HUES6 (cell line): Measurements from ENCODE around the gene SBK3.
"Not testable (repeated sequence)": the region's sequence is repeated elsewhere in the genome, so short reads cannot be mapped to it uniquely, and the experiment has no call there.

Source experiments
- H3K27ac ChIP-seq: 2 replicates; pipeline ENCODE4 v1.7.0; 2013; ENCODE audit warnings: low read depth, mild to moderate bottlenecking, low read length, inconsistent platforms
- H3K27me3 ChIP-seq: 2 replicates; pipeline ENCODE4 v1.6.1; 2013; ENCODE audit warnings: low read length; ENCODE audit not compliant: control insufficient read depth, insufficient read depth
- H3K36me3 ChIP-seq: 2 replicates; pipeline ENCODE4 v1.6.1; 2013; ENCODE audit warnings: low read length; ENCODE audit not compliant: control insufficient read depth, insufficient read depth
- H3K4me1 ChIP-seq: 2 replicates; pipeline ENCODE4 v1.6.1; 2013; ENCODE audit warnings: low read length; ENCODE audit not compliant: control insufficient read depth, insufficient read depth
- H3K4me3 ChIP-seq: 2 replicates; pipeline ENCODE4 v1.5.1; 2013; ENCODE audit warnings: low read depth, low read length
- H3K9ac ChIP-seq: one replicate; pipeline ENCODE4 v1.6.1; 2013; ENCODE audit warnings: mild to moderate bottlenecking, low read length
- H3K9me3 ChIP-seq: 2 replicates; pipeline ENCODE4 v1.6.1; 2013; ENCODE audit warnings: low read depth, low read length; ENCODE audit not compliant: control insufficient read depth, insufficient read depth

SBK3 gene

GRCh38 chr19:55583897-55584296 is 38.6 kb upstream of the SBK3 start:
- H3K27me3 ChIP-seq, H3K4me1 ChIP-seq, H3K27ac ChIP-seq: not testable (repeated sequence)

GRCh38 chr19:55582284-55582683 is 36.9 kb upstream of the SBK3 start:
- H3K4me1 ChIP-seq, H3K27me3 ChIP-seq, H3K4me3 ChIP-seq, H3K27ac ChIP-seq, H3K36me3 ChIP-seq, H3K9me3 ChIP-seq, H3K9ac ChIP-seq: not testable (repeated sequence)

More at GRCh38 chr19:55583897-55584296, 38.6 kb upstream of the SBK3 start:
- not testable (repeated sequence) for H3K4me3 ChIP-seq, H3K36me3 ChIP-seq, H3K9ac ChIP-seq, H3K9me3 ChIP-seq

DNA sequence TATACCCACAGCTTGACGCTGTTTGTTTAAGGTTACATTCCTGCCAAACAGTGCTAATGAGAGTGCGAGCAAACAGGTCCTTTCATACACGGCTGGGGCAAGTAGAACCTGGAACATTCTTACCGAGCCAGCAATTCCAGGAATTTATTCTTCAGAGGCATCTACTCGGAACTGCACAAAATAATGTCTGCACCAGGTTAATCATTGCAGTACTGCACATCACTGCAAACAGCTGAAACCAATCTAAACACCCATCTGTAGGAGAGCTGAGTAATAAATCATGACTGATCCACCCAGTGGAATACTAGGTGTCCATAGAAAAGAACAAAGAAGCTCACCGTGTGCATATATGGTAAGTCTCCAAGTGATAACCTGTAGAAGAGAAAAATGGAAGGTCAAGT is 36.5 kb upstream of the SBK3 start:
- 0 out of 2 replicates have a peak, but pooled peaks cover 2% of the 10 kb centered on the region for H3K4me1 ChIP-seq
- no peak overlapping the region for H3K9ac ChIP-seq
- no peaks in the 10 kb centered on the region for H3K27me3 ChIP-seq
- no peak overlapping the region for H3K4me3 ChIP-seq
- no peaks in the 10 kb centered on the region for H3K9me3 ChIP-seq
- H3K36me3 ChIP-seq: peaks cover 13% of the 10 kb centered on the region
- H3K27ac ChIP-seq: no peak overlapping the region

- Histone ChIP-seq H3K27me3 (no peaks in the 10 kb centered on the region), H3K27ac (no peak overlapping the region), H3K4me3 (peak overlapping the region; percentile 90), H3K9me3 (no peaks in the 10 kb centered on the region), H3K36me3 (peaks cover 16% of the 10 kb centered on the region), H3K4me1 (0 out of 2 replicates have a peak, but pooled peaks cover 2% of the 10 kb centered on the region), H3K9ac (no peak overlapping the region)
Observed at GRCh38 chr19:55581145-55581822, 35.9 kb upstream of the SBK3 start.

DNA sequence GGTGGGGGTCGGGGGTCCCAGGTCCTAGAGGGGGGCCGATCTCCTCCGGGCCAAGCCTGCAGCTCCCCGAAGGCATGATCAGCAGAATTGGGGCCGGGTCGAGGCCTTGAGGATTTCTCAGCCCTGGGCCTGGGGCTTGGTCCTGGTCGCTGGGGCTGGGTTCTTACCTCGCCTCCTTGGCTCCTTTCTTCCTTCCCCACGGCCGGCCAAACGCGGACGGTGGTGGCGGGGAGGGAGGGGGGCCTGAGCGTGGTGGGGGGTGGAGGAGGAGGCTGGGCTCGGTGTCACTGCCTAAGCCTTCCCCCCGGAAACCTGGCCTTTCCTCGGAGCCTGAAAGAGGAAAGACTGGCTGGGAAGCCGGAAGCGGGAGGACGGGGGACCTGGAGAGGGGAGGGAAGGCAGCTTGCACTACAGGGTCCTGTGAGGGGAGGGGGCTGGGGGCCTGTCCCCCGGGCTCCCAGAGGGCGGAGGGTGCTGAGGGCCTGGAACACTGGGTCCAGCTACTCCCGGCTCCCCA is 35.3 kb upstream of the SBK3 start, which contains the start of gene ZNF579:
Gene ZNF579, minus strand, starts transcription at position 221 of the 517 bp plus-strand sequence. CDS start 1,209 bp downstream, outside the sequence.
- peak within 1 kb of the TSS; percentile 88 for H3K27ac ChIP-seq
- no peaks in the 10 kb centered on the region for H3K27me3 ChIP-seq
- peaks cover 16% of the 10 kb centered on the region for H3K36me3 ChIP-seq
- peak within 1 kb of the TSS; percentile 90 for H3K4me3 ChIP-seq
- no peaks in the 10 kb centered on the region for H3K9me3 ChIP-seq
- H3K9ac ChIP-seq: peak within 1 kb of the TSS; percentile 79
- 0 out of 2 replicates have a peak, but pooled peaks cover 2% of the 10 kb centered on the region for H3K4me1 ChIP-seq

DNA sequence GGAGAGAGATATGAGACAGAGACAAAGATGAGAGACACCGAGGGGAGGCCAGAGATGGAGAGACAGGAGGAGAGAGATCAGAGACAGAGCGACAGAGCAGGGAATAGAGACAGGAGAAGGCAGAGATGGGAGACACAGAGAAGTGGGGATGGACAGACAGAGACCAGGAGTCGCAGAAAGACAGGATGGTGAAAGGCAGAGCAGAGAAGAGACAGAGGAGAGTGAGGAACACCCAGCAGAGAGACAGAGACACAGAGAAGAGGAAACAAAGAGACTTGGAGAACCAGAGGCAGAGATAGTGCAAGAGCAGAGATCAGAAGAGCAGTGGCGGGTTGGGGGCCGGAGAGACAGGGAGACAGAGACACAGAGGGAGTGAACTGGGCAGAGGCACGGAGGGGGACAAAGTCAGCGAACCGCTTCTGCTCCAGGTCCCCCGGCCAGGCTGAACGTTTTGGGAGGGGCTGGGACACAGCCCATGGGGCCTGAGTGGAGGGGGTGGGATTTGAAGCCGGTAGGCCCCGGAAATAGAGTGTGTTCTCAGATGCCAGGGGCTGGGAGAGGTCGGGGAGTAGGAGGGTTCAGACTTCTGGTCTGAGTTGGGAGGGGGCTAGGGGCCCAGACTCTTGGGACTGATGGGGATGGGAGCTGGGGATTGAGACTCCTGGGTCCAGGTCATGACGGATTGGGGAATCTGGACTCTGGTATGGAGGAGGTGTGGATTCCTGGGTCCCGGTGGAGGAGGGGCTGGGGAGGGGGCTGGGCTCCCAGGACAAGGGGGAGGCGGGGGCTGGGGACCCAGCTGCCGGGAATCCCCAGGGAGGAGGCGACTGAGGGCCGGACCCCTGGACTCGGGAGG is 34.7 kb upstream of the SBK3 start:
- Histone ChIP-seq H3K9me3 (no peaks in the 10 kb centered on the region), H3K27me3 (no peaks in the 10 kb centered on the region), H3K27ac (peak overlapping the region; percentile 88), H3K9ac (peak overlapping the region; percentile 79), H3K36me3 (peaks cover 16% of the 10 kb centered on the region), H3K4me1 (no peaks in the 10 kb centered on the region), H3K4me3 (peak overlapping the region; percentile 90)

- H3K36me3 ChIP-seq: peaks cover 16% of the 10 kb centered on the region
- peak overlapping the region; percentile 90 for H3K4me3 ChIP-seq
- no peaks in the 10 kb centered on the region for H3K9me3 ChIP-seq
- H3K27ac ChIP-seq: no peak overlapping the region
- no peak overlapping the region for H3K9ac ChIP-seq
- H3K27me3 ChIP-seq: no peaks in the 10 kb centered on the region
- no peaks in the 10 kb centered on the region for H3K4me1 ChIP-seq
Observed at GRCh38 chr19:55578761-55579747, 33.7 kb upstream of the SBK3 start.

DNA sequence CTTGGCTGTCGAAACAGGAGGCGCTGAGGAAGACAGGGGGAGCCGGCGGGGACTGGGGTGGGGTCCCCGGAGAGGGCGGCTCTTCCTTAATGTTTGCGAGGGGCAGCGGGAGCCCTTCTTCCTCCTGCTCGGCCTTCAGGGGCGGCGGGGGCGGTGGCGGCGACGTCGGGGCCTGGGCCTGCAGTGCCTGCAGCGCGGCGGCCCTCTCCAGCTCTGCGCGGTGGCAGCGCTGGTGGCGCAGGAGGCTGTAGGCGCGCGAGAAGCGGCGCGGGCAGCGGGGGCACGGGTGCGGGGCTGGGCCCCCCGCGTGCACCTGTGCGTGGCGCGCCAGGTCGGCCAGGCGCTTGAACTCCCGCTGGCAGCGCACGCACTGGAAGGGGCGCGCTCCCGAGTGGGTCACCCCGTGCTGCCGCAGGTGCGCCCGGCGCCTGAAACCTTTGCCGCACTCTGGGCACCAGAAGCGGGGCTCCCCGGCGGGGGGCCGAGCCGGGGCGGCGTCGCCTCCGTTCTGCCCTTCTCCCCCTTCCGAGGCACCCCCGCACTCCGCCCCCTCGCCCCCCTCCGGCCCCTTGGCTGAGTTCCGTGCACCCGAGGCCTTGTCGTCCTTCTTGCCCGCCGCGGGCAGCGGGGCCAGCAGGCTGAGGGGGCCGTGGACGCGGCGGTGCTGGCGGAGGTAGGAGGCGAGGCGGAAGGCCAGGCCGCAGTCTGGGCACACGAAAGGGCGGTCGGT is 32.9 kb upstream of the SBK3 start:
- no peak overlapping the region for H3K4me3 ChIP-seq
- H3K27ac ChIP-seq: no peak overlapping the region
- no peak overlapping the region for H3K9ac ChIP-seq

GRCh38 chr19:55576746-55577145 is 31.4 kb upstream of the SBK3 start:
- no peaks in the 10 kb centered on the region for H3K27me3 ChIP-seq
- H3K4me1 ChIP-seq: no peaks in the 10 kb centered on the region
- H3K9ac ChIP-seq: no peak overlapping the region
- no peak overlapping the region for H3K4me3 ChIP-seq
- H3K36me3 ChIP-seq: peaks cover 16% of the 10 kb centered on the region
- no peak overlapping the region for H3K27ac ChIP-seq
- no peaks in the 10 kb centered on the region for H3K9me3 ChIP-seq

More for the DNA sequence above, 32.9 kb upstream of the SBK3 start:
- peaks cover 16% of the 10 kb centered on the region for H3K36me3 ChIP-seq
- H3K9me3 ChIP-seq: no peaks in the 10 kb centered on the region
- no peaks in the 10 kb centered on the region for H3K4me1 ChIP-seq
- no peaks in the 10 kb centered on the region for H3K27me3 ChIP-seq

- H3K9me3 ChIP-seq, H3K27me3 ChIP-seq, H3K27ac ChIP-seq, H3K4me3 ChIP-seq, H3K4me1 ChIP-seq, H3K9ac ChIP-seq: not testable (repeated sequence)
- H3K36me3 ChIP-seq: peaks cover 15% of the 10 kb centered on the region
Observed at GRCh38 chr19:55573929-55574328, 28.6 kb upstream of the SBK3 start.
